Measurements from ENCODE around the gene XCL2.

Gene XCL2

DNA sequence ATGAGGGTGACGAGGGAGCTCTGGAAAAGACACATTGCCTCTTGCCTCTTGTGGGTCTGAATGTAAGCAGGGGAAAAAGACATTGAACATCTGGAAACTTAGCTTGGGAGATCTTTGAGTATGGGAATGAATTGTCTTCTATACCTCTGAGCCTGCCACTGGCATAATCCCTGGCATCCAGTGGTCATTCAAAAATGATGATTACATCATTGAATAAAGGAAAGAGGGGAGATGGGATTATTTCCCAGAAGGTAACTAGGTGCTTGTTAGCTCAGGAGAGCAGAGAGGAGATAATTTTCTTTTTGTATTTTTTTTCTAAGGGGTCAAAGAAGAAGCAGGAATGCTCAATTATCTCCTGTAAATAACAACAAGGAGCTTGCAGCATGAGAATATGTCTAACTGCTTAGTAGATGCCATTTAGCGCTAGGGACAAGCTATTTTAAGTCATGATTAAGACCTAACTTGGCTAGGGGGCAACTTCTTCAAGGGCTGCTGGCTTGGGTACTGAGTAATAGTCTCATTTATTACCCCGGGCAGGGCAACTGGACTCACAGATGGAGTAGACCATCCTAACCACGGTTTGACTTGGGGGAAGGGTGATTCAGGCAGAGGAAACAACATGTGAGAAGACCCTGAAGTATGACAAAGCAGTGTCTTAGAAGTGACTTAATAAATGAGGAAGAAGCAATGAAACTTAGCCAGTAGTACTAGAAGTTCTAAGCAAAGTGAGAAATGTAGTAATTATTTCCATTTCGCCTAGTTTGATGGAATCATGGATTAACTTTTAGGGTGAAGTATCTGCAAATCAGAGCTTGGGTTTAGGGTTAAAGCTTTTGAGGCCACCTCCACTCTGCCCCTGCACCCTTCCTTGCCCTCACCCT, 11.0 kb upstream of the XCL2 start:
- no peak for TF ChIP-seq CEBPB (IDR thresholded peaks at IDR 0.05)
- TF ChIP-seq, protein P1, sequence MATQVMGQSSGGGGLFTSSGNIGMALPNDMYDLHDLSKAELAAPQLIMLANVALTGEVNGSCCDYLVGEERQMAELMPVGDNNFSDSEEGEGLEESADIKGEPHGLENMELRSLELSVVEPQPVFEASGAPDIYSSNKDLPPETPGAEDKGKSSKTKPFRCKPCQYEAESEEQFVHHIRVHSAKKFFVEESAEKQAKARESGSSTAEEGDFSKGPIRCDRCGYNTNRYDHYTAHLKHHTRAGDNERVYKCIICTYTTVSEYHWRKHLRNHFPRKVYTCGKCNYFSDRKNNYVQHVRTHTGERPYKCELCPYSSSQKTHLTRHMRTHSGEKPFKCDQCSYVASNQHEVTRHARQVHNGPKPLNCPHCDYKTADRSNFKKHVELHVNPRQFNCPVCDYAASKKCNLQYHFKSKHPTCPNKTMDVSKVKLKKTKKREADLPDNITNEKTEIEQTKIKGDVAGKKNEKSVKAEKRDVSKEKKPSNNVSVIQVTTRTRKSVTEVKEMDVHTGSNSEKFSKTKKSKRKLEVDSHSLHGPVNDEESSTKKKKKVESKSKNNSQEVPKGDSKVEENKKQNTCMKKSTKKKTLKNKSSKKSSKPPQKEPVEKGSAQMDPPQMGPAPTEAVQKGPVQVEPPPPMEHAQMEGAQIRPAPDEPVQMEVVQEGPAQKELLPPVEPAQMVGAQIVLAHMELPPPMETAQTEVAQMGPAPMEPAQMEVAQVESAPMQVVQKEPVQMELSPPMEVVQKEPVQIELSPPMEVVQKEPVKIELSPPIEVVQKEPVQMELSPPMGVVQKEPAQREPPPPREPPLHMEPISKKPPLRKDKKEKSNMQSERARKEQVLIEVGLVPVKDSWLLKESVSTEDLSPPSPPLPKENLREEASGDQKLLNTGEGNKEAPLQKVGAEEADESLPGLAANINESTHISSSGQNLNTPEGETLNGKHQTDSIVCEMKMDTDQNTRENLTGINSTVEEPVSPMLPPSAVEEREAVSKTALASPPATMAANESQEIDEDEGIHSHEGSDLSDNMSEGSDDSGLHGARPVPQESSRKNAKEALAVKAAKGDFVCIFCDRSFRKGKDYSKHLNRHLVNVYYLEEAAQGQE (IDR thresholded peaks at IDR 0.05; ENCODE audit: low read depth): no peak
- TF ChIP-seq FOXM1 (IDR thresholded peaks at IDR 0.05; ENCODE audit: borderline replicate concordance, low read depth): no peak
- TF ChIP-seq, protein P2, sequence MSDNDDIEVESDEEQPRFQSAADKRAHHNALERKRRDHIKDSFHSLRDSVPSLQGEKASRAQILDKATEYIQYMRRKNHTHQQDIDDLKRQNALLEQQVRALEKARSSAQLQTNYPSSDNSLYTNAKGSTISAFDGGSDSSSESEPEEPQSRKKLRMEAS (IDR thresholded peaks at IDR 0.05): no peak
- TF ChIP-seq TAF1 (IDR thresholded peaks at IDR 0.05; ENCODE audit: low read depth): no peak
- no peak for TF ChIP-seq CREB1 (IDR thresholded peaks at IDR 0.05; ENCODE audit: low read depth)
- no peak for TF ChIP-seq RAD21 (IDR thresholded peaks at IDR 0.05; ENCODE audit: low read depth)
- no peak for TF ChIP-seq EGR1 (IDR thresholded peaks at IDR 0.05)
- no peak for TF ChIP-seq TCF12 (IDR thresholded peaks at IDR 0.05; ENCODE audit: low read depth)
- no peak for TF ChIP-seq NFIC (IDR thresholded peaks at IDR 0.05)
- TF ChIP-seq YY1 (IDR thresholded peaks at IDR 0.05; ENCODE audit: low read depth): no peak
- TF ChIP-seq ZBTB7A (IDR thresholded peaks at IDR 0.05; ENCODE audit: low read depth): no peak
- TF ChIP-seq EP300 (IDR thresholded peaks at IDR 0.05; ENCODE audit: borderline replicate concordance): no peak
- TF ChIP-seq, protein P3, sequence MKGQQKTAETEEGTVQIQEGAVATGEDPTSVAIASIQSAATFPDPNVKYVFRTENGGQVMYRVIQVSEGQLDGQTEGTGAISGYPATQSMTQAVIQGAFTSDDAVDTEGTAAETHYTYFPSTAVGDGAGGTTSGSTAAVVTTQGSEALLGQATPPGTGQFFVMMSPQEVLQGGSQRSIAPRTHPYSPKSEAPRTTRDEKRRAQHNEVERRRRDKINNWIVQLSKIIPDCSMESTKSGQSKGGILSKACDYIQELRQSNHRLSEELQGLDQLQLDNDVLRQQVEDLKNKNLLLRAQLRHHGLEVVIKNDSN (IDR thresholded peaks at IDR 0.05): no peak
- no peak for TF ChIP-seq TEAD4 (IDR thresholded peaks at IDR 0.05)

DNA sequence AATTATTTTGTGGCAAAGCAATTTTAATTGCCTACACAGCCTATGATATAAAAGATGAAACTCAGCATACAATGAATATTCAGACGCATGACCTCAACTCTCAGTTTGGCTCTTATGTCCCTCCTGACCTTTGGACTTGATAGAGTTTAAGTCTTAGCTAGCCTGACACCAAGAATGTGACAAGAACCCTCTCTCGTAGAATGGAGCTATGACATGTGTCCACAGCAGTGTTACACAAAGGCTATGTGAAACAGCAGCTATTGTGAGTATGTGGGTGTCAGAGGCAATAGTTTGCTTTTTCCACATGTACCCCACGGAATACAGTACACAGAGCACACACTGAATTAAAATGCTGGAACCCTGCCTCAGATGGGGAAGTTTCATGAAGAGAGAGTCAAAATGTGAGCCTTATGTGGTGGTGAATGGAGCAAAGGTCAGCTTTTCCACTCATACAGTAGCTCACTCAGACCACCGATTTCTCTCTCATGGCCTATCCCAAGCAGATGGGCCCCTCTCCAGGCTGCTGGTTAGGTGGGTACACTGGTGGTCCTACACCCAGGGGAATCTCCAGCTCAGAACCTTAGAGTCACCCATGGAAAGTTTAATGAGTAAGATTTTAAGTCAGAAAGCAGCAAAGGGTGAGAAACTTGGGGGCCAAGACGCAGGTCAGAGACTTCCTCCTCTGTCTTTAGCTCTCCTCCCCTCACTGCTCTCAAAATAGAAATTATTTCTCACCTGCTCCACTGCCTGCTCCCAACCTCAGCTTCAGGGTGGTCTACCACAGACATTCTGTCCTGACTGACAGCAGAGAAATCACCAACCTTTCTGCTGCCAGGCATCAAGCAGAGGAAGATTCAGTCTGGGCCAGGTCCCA, 10.1 kb upstream of the XCL2 start:
- TF ChIP-seq TCF12 (IDR thresholded peaks at IDR 0.05; ENCODE audit: low read depth): no peak
- TF ChIP-seq, protein P3 (IDR thresholded peaks at IDR 0.05): no peak
- no peak for TF ChIP-seq CREB1 (IDR thresholded peaks at IDR 0.05; ENCODE audit: low read depth)
- TF ChIP-seq, protein P1 (IDR thresholded peaks at IDR 0.05; ENCODE audit: low read depth): no peak
- TF ChIP-seq, protein P2 (IDR thresholded peaks at IDR 0.05): no peak
- no peak for TF ChIP-seq RAD21 (IDR thresholded peaks at IDR 0.05; ENCODE audit: low read depth)

DNA sequence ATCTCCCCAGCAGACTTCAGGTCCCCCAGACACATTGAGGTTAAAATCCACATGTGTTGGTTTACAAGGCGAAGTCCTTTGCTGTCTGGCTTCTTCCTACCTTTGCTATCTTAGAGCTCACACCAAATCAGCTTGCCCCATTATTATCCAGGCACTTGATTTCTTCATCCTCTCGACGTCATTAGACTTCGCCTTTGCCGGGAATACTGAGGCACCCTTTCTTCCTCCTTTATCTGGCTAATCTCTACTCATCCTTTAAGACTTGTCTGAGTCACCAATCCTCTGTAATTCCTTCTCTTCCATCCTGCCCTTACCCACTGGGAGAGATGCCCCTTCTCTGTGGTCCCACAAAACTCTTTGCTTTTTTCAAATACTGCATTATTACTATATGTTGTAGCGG, 9.2 kb upstream of the XCL2 start:
- TF ChIP-seq, protein P2 (IDR thresholded peaks at IDR 0.05): no peak
- TF ChIP-seq FOXM1 (IDR thresholded peaks at IDR 0.05; ENCODE audit: borderline replicate concordance, low read depth) (no peak), EGR1 (IDR thresholded peaks at IDR 0.05) (no peak), CEBPB (IDR thresholded peaks at IDR 0.05) (no peak), YY1 (IDR thresholded peaks at IDR 0.05; ENCODE audit: low read depth) (no peak), TEAD4 (IDR thresholded peaks at IDR 0.05) (no peak)

DNA sequence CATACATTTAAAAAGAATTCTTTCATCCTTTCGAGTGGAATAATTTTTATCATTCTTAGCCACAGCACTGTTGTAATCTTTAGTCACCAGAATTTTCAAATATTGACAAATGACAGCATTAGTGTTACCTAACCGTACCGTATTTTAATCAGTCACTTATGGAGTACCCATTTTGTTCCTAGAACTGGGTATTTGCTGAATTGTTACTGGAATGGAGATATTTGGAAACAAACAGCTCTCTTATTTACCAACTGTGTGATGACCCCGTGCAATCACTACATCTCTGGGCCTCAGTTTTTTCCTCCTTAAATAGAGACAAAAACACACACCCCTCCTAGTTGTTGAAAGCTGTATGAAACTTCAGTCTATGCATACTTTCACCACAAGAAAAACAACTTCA, 7.9 kb upstream of the XCL2 start:
- TF ChIP-seq, protein P2 (IDR thresholded peaks at IDR 0.05): no peak
- TF ChIP-seq FOXM1 (IDR thresholded peaks at IDR 0.05; ENCODE audit: borderline replicate concordance, low read depth) (no peak), EGR1 (IDR thresholded peaks at IDR 0.05) (no peak), TEAD4 (IDR thresholded peaks at IDR 0.05) (no peak), TAF1 (IDR thresholded peaks at IDR 0.05; ENCODE audit: low read depth) (no peak), NFIC (IDR thresholded peaks at IDR 0.05) (no peak), YY1 (IDR thresholded peaks at IDR 0.05; ENCODE audit: low read depth) (no peak), ZBTB7A (IDR thresholded peaks at IDR 0.05; ENCODE audit: low read depth) (no peak), EP300 (IDR thresholded peaks at IDR 0.05; ENCODE audit: borderline replicate concordance) (no peak), CEBPB (IDR thresholded peaks at IDR 0.05) (no peak), TCF12 (IDR thresholded peaks at IDR 0.05; ENCODE audit: low read depth) (no peak), RAD21 (IDR thresholded peaks at IDR 0.05; ENCODE audit: low read depth) (no peak), CREB1 (IDR thresholded peaks at IDR 0.05; ENCODE audit: low read depth) (no peak)
- TF ChIP-seq, protein P3 (IDR thresholded peaks at IDR 0.05): no peak
- TF ChIP-seq, protein P1 (IDR thresholded peaks at IDR 0.05; ENCODE audit: low read depth): no peak
